Inflammatory macrophage treated with lipopolysaccharide for 1 hour (primary cell): ENCODE measurements around the gene FBXL16.

Source experiments
- DNase-seq, 2 donors: peaks; one replicate each; pipeline ENCODE4 v3.0.0-alpha.2; 2020 to 2022

The FBXL16 gene

GRCh38 chr16:660132-660458 lies 45.5 kb downstream of the FBXL16 start:
- no peak for DNase-seq

- no peak for DNase-seq
These were observed 46.0 kb downstream of the FBXL16 start for GRCh38 chr16:659618-660017.

DNA sequence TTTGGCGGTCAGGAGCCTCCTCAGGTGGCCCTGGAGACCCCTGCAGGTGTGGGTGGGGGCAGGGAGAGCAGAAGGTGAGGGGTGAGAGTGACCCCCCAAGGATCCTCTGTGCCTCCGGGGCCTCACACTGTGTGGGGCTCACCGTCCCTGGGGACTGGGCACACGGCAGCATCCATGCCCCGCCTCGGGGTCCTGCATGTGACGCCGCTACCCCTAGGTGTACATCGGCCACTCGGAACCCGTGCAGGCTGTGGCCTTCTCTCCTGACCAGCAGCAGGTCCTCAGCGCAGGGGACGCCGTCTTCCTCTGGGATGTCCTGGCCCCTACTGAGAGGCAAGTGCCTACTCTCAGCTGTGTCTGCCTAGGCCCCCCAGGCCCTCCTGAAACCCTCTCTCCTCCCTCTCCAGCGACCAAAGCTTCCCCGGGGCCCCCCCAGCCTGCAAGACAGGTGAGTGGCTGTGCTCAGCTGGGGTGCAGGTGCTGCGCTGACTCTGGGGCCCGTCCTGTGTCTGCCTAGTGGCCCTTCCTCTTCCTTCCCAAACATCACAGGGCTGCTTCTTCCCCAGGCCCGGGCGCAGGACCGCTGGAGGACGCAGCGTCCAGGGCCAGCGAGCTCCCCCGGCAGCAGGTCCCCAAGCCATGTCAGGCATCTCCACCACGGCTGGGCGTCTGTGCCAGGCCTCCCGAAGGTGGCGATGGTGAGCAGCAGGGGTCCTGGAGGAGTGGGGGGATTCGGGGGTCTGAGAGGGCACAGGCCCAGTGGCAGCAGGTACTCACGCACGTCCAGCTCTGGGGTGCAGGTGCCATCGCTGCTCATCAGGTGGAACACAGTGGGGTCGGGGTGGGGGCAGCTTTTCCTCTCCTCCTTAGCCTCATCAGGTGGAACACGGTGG lies 46.7 kb downstream of the FBXL16 start:
- DNase-seq, result no peak

- DNase-seq, result no peak
These were observed 48.1 kb downstream of the FBXL16 start for GRCh38 chr16:657487-657886.

DNA sequence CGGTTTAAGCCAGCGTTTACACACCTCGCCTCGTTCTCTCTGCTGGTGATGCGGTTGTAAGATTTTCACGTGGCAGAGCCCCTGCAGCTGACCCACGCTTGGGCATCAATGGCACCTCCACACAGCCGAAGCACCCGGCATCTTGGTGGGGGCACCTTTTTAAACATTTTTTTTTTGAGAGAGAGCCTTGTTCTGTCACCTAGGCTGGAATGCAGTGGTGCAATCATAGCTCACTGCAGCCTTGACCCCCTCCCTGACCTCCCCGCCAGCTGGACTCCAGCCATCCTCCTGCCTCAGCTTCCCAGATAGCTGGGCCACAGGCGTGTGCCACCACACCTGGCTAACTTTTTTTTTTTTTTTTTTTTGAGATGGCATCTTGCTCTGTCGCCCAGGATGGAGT lies 51.6 kb downstream of the FBXL16 start:
- DNase-seq, result no peak

GRCh38 chr16:652454-653305 lies 52.9 kb downstream of the FBXL16 start:
- no peak for DNase-seq

DNA sequence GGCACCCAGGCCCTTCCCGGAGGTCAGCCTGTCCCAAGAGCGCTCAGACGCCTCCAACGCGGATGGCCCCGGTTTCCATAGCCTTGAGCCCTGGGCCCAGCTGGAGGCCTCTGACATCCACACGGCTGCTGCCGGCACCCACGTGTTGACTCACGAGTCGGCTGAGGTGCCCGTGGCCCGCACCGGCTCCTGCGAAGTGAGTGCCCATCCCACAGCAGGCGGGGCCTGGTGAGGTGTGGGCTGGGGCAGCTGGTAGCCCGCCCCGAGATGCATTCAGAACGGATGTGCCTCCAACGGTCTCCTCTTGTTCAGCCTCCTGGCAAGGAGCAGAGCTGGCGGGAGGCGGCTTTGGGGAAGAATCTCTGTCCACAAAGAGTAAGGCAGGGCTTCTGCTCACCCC lies 53.8 kb downstream of the FBXL16 start:
- no peak for DNase-seq

DNA sequence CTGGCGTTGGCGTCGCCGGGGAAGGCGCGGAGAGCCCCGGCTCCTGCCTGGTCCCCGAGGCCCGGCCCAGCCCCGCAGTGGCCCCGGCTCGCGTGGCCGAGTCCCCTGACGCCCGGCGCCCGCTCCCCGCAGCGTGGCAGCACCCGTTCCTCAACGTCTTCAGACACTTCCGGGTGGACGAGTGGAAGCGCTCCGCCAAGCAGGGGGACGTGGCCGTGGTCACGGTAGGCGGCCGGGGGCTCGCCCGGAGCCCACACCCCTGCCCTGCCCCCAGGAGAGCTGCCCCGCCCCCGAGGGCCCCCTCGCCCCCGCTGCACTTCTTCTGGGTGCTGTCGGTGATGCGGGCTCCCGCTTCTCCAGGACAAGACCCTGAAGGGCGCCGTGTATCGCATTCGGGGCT lies 56.0 kb downstream of the FBXL16 start:
- no peak for DNase-seq

DNA sequence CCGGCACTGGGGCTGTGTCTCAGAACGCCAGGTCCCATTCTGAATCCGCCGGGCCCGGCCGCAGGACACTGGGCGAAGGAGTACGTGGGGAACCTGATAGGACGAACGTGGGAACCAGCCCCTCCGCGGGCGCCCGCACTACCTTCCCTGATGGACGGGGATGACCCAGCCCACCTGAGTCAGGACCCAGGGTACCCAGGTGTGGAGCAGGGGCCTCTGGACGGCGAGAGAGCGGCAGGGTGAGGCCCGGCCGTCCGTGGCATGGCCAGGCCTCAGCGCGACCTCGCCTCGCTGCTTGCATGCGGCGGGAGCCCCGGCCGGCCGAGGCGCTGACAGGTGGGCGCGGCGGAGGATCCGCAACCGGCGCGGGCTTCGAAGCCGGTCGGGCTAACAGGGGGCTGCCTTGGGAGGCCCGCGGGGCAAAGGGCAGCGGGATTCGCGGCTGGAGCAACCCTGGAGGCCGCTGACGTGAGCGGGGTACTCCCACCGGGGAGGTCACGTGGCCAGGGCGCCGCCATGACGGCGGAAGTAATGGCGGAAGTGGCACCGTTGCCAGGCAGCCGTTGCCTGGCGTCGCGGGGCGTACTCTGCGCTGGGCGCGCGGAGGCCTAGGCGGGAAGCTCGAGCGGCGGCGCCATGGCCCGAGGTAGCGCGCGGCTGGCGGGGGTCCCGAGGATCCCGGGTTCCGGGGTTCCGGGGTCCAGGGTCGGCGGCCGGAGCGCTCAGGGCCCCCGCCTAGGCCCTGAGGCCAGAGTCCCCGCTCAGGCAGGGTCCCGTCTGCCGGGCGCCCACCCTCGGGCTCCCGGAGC lies 56.6 kb downstream of the FBXL16 start, which contains the start of gene WDR90:
Gene WDR90, plus strand, starts transcription at position 585 of the 809 bp plus-strand sequence. Its CDS starts 52 bp downstream, at position 637.
- peak; percentile 89 to 92 for DNase-seq

DNA sequence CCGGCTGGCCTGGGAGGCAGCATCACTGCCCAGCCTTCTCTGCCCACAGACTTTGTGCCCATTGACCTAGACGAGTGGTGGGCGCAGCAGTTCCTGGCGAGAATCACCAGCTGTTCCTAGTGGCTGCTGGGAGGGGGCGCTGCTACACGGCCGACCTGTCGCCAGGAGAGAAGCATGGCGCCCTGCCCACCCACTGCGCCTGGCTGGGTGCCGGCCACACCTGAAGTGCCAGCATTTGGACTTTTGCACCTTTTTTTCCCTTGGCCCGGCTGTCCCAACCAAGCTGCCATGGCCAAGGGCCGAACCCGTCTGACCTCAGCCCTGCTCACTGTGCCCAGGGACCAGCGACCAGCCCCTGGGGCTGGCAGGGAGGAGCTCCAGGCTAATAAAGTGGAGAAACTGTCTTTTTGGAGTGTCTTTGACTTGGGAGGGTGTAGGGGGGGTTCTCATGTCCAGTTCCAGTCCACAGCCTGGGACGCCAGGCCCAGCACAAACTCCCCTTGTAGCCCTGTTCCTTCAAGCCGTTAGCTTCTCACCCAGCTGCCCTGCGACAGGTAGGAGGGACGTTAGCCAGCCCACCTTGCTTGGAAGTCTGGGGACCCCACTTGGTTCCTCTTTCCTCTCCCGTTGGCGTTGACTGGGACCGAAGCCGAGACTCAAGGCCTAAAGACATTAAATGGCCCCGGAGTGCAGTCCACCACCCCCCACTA lies 57.4 kb downstream of the FBXL16 start:
- peak; percentile 44 to 45 for DNase-seq

DNA sequence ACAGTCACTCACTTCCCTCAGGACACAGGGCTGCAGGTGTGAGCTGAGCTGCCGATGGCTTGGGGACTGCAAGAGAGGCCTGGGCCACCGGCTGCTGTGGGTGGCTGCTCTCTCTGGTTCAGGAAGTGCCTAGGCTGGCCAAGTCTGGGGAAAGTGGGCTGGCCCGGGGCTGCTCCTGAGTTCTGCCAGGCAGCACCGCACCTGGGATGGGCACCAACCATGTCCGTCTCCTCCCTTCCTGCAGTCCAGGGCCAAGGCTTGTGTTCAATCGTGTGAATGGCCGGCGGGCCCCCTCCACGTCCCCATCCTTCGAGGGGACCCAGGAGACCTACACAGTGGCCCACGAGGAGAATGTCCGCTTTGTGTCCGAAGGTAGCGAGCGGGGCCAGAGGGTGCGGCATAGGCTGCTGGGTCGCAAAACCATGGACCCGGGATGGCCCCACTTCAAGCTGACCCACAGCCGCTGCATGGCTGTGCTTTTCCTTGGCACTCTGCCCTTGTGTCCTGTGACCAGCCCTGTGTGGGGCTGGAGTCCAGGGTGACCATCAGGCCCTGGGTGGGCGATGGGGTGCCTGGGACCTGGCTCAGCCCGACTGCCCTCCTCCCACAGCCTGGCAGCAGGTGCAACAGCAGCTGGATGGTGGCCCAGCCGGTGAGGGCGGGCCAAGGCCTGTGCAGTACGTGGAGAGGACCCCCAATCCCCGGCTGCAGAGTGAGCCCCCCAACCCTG lies 58.3 kb downstream of the FBXL16 start:
- DNase-seq, result no peak

DNA sequence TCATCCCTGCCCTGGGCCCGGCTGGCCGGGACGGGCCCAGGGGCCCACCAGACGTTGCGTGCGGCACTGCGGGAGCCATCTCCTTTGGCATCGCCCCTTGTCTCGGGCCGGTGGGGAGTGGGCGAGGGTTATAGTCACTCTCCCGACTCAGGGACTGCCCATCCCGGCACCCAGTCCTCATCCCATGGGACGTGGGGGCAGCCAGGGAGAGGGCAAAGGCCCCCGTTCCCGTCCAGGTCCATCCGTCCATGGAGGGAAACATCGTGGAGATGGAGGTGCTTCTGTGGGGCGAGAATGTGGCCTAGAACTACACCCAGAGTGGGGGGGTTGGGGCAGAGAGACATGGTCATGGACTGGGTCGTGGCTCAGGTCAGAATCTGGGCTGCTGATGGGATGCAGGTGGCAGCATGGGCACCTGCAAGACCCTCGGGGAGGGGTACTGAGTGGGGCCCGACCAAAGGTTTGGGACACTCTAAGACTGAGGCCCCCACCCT lies 58.9 kb downstream of the FBXL16 start:
- no peak for DNase-seq

- DNase-seq, result no peak
These were observed 59.5 kb downstream of the FBXL16 start for GRCh38 chr16:645852-646678.

DNA sequence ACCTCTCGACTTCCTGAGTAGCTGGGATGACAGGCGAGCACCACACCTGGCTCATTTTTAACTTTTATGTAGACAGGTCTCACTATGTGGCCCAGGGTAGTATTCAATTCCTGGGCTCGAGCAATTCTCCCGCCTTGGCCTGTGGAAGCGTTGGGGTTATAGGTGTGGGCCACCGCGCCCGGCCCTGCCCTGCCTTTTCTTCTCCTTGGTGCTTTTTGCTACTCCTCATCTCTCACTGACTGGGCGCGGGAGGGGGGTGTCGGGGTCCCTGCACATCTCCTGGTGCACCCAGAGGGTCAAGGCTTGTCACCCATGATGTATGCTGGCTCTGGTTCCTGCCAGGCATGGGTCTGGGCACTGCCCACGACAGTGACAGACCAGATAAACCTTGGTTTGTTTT lies 61.0 kb downstream of the FBXL16 start:
- no peak for DNase-seq

GRCh38 chr16:643050-643368 lies 62.6 kb downstream of the FBXL16 start:
- DNase-seq, result no peak
